HAP-1 (cell line): ENCODE data around the gene ZBTB46.
A peak's percentile ranks its signal among the peaks of the same experiment; 100 is the strongest.
"Not testable (repeated sequence)": the region's sequence is repeated elsewhere in the genome, so short reads cannot be mapped to it uniquely, and the experiment has no call there.

ENCODE experiments used
- DNase-seq, 2 experiments: peaks; one replicate each; pipeline ENCODE4 v3.0.0-alpha.2; 2016 to 2020; ENCODE audit warnings: low spot score in 2 of 2
- H3K27me3 ChIP-seq: fragments of 250-450 bp; sonication (Bioruptor Pico); 2 replicates; pipeline ENCODE4 v1.5.1; 2020; ENCODE audit warnings: low read depth, mild to moderate bottlenecking, moderate library complexity
- H3K36me3 ChIP-seq: fragments of 250-450 bp; sonication (Bioruptor Pico); replicated peaks from 2 replicates; pipeline ENCODE4 v1.5.1; 2020; ENCODE audit warnings: mild to moderate bottlenecking
- H3K4me1 ChIP-seq: fragments of 250-450 bp; sonication (Bioruptor Pico); 2 replicates; pipeline ENCODE4 v1.5.1; 2020; ENCODE audit warnings: mild to moderate bottlenecking
- H3K4me3 ChIP-seq: fragments of 250-450 bp; sonication (Bioruptor Pico); 2 replicates; pipeline ENCODE4 v1.5.1; 2020; ENCODE audit warnings: mild to moderate bottlenecking, moderate library complexity
- H3K9me3 ChIP-seq: fragments of 250-450 bp; sonication (Bioruptor Pico); 2 replicates; pipeline ENCODE4 v1.5.1; 2020; ENCODE audit warnings: mild to moderate bottlenecking, moderate library complexity
- in situ Hi-C: fragments of 300-500 bp; cut with MboI; formaldehyde crosslinking; loops from 3 replicates; pipeline ENCODE4 v1.14.3; 2020; ENCODE audit warnings: low sequenced_read_pairs, inconsistent platforms, mixed read lengths

Gene ZBTB46

DNA sequence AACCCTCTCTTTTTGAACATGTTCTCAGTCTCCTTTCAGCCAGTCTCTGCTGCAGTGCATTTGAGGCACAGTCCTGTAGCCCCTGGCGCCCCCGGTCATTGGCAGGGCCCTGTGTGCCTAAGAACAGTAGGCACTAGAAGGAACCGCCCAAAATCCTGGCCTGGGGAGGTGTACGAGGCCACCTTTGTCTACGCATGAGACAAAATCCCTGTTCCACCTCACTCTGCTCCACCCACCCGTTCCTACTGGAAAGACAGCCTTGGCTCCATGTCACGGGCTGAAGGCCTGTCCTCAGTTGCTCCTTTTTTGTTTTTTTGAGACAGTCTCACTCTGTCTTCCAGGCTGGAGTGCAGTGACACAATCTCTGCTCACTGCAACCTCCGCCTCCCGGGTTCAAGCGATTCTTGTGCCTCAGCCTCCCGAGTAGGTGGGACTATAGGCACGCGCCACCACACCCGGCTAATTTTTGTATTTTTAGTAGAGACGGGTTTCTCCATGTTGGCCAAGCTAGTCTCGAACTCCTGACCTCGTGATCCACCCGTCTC is 100.8 kb downstream of the ZBTB46 start:
- H3K27me3 ChIP-seq, H3K4me1 ChIP-seq, H3K4me3 ChIP-seq, DNase-seq, H3K9me3 ChIP-seq, in situ Hi-C loops: not testable (repeated sequence)
- H3K36me3 ChIP-seq = peaks cover 16% of the 10 kb centered on the region

DNA sequence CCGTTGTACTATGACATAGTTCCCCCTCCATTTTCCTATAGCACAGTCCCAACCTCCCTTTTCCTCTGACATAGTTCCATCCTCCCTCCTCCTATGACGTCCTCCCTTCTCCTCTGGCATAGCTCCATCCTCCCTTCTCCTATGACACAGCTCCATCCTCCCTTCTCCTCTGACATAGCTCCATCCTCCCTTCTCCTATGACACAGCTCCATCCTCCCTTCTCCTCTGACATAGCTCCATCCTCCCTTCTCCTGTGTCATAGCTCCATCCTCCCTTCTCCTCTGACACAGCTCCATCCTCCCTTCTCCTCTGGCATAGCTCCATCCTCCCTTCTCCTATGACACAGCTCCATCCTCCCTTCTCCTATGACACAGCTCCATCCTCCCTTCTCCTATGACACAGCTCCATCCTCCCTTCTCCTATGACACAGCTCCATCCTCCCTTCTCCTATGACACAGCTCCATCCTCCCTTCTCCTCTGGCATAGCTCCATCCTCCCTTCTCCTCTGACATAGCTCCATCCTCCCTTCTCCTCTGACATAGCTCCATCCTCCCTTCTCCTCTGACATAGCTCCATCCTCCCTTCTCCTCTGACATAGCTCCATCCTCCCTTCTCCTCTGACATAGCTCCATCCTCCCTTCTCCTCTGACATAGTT is 108.0 kb downstream of the ZBTB46 start:
- DNase-seq, H3K4me1 ChIP-seq, H3K27me3 ChIP-seq, H3K9me3 ChIP-seq, H3K4me3 ChIP-seq, in situ Hi-C loops: not testable (repeated sequence)
- H3K36me3 ChIP-seq = peaks cover 33% of the 10 kb centered on the region

DNA sequence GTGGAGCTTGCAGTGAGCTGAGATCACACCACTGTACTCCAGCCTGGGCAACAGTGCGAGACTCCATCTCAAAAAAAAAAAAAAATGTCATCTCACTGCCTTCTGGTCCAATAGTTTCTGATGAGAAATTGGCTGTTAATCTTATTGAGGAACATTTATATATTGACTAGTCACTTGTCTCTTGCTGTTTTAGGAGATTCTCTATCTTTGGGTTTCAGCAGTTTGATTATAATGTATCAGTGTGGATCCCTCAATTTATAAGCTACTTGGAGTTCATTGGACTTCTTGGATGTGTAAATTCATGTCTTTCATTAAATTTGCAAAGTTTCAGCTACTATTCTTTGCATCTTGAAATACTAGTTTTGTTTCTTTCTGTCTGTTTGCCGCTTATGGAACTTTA is 112.1 kb downstream of the ZBTB46 start:
- DNase-seq = no peak
- Histone ChIP-seq H3K36me3 (peaks cover 40% of the 10 kb centered on the region), H3K27me3 (no peaks in the 10 kb centered on the region), H3K9me3 (no peaks in the 10 kb centered on the region; the same call in none of the 2 replicates), H3K4me3 (no peak overlapping the region), H3K4me1 (no peaks in the 10 kb centered on the region)
- in situ Hi-C loops = no loop called here

DNA sequence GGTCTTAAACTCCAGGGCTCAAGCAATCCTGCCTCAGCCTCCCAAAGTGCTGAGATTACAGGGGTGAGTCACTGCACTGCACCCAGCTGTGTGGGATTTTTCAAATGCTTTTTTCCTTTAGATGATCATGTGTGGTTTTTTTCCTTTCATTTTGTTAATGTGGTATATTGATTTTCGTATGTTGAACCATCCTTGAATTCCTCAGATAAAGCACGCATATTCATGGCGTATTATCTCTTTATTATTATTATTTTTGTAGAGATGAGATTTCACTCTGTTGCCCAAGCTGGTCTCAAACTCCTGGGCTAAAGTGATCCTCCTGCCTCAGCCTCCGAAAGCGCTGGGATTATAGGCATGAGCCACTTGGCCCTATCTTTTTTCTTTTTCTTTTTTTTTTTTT is 116.2 kb downstream of the ZBTB46 start:
- DNase-seq = no peak
- Histone ChIP-seq H3K4me3 (no peak overlapping the region), H3K36me3 (peaks cover 57% of the 10 kb centered on the region), H3K9me3 (no peaks in the 10 kb centered on the region; the same call in none of the 2 replicates), H3K27me3 (no peaks in the 10 kb centered on the region), H3K4me1 (no peaks in the 10 kb centered on the region)
- in situ Hi-C loops = no loop called here

DNA sequence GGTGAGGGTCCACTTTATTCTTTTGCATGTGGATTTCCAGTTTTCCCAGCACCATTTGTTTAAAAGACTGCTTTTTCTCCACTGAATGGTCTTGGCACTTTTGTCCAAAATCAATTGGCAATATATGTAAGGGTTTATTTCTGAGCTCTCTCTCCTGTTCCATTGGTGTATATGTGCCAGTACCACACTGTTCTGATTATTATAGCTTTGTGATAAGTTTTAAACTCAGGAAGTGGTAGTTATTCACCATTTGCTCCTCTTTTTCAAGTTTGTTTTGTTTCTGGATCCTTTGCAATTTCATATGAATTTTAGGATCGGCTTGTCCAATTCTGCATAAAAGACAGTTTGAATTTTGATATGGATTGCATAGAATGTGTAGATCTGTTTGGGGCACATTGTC is 118.9 kb downstream of the ZBTB46 start:
- Histone ChIP-seq H3K27me3 (no peaks in the 10 kb centered on the region), H3K9me3 (no peaks in the 10 kb centered on the region; the same call in none of the 2 replicates), H3K36me3 (peaks cover 48% of the 10 kb centered on the region), H3K4me3 (no peak overlapping the region), H3K4me1 (no peaks in the 10 kb centered on the region; the same call in 1 of the 2 replicates)
- no peak for DNase-seq
- in situ Hi-C loops = no loop called here

DNA sequence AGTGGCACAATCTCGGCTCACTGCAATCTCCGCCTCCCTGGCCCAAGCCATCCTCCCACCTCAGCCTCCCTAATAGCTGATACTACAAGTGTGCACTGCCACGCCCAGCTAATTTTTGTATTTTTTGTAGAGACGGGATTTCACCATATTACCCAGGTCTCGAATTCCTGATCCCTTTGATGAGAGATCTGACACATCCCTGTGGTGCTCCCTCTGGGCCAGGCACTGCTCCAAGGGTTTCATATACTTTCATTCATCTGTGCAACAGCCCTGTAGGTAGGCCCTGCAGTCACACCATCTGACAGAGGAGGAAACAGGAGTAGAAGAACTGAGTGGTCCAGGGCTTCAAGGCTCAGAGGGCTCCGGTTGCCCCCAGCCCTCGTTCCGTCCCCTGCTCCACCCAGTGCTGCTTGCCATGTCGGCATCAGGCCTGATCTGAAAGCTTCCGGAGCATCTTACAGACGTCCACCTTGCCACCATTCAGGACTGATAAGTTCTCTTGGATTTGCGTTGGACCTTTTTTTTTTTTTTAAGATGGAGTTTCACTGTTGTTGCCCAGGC is 119.9 kb downstream of the ZBTB46 start:
- no peak for DNase-seq
- in situ Hi-C loops = no loop called here
- Histone ChIP-seq H3K36me3 (peaks cover 53% of the 10 kb centered on the region), H3K4me3 (no peak overlapping the region), H3K27me3 (no peaks in the 10 kb centered on the region), H3K4me1 (peaks cover 4% of the 10 kb centered on the region), H3K9me3 (no peaks in the 10 kb centered on the region; the same call in none of the 2 replicates)

DNA sequence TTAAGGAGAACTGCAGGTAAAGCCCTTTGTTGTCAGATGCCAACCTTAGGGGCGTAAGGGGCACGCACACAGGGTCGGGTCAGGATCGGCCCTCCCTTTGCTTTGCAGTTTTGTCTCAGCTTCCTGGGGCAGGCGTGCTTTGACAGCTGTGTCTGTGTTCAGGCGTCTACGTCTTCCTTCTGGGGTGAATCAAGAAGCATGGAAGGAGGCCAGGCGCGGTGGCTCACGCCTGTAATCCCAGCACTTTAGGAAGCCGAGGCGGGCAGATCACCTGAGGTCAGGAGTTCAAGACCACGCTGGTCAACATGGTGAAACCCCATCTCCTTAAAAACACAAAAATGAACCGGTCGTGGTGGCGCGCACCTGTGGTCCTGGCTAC is 121.9 kb downstream of the ZBTB46 start:
- Histone ChIP-seq H3K27me3 (no peaks in the 10 kb centered on the region), H3K9me3 (no peaks in the 10 kb centered on the region), H3K4me1 (peaks cover 4% of the 10 kb centered on the region), H3K36me3 (peaks cover 64% of the 10 kb centered on the region), H3K4me3 (peak overlapping the region; percentile 78)
- no peak for DNase-seq
- in situ Hi-C loops = no loop called here

DNA sequence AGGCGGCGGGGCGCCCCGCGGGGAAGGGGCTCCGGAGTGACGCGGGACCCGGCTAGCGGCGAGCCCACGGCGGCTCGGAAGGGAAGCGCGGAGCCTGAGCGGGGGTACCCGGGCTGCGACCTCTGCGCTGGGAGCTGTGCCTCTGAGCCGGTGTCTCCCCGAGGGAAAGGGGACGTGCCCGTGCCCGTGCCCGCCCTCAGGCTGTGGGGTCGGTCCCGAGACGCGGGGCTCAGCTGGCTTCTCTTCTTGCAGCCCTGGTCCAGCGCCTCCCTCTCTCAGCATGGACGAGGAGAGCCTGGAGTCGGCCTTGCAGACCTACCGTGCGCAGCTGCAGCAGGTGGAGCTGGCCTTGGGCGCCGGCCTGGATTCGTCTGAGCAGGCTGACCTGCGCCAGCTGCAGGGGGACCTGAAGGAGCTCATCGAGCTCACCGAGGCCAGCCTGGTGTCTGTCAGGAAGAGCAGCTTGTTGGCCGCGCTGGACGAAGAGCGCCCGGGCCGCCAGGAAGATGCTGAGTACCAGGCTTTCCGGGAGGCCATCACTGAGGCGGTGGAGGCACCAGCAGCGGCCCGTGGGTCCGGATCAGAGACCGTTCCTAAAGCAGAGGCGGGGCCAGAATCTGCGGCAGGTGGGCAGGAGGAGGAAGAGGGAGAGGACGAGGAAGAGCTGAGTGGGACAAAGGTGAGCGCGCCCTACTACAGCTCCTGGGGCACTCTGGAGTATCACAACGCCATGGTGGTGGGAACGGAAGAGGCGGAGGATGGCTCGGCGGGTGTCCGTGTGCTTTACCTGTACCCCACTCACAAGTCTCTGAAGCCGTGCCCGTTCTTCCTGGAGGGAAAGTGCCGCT is 122.5 kb downstream of the ZBTB46 start:
- H3K9me3 ChIP-seq = no peaks in the 10 kb centered on the region
- H3K4me3 ChIP-seq = peak overlapping the region; percentile 78
- H3K36me3 ChIP-seq = peaks cover 64% of the 10 kb centered on the region
- peak in 1 of 2 experiments; percentile 16 for DNase-seq
- peaks cover 4% of the 10 kb centered on the region for H3K4me1 ChIP-seq
- H3K27me3 ChIP-seq = no peaks in the 10 kb centered on the region
- in situ Hi-C loops = no loop called here

DNA sequence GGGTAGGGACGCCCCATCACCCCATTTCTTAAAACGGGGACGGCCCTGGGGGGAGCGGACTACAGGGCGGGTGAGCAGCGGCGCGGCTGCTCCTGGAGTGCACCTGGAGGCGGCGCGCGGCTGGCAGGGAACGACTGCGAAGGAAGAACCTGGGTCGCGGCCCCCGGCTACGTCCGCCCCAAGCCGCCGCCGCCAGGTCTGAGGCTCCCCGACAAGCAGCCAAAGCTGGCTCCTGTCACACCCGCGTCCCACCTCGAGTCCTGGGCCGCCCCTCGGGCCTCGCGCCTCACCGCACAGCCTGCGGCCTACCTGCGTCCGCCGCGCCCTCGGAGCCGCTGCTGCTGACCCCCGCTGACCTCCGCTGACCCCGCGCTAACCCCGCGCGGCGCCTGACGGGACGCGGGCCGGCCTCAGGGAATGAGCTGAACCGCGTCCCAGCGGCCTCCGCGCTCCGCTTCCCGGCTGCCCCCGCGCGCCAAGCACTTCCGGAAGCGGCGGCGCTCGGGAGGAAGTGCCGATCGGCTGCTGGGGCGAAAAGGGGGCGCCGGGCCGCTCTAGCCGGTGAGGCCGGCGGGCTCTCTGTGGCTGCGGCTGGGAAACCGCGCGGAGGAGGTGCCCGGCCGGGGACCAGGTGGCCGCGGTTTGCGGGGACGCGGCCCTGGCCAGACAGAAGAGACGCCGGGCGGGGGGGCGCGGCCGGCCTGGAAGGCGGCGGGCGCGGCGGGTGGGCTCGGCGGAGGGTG is 123.3 kb downstream of the ZBTB46 start, which contains the start of the genes ARFRP1 and ZGPAT:
Gene ARFRP1 (minus strand): TSS at position 419 of the 743 bp plus-strand sequence. CDS start 885 bp downstream, outside the sequence.
Gene ZGPAT (plus strand): TSS at position 482 of the 743 bp plus-strand sequence. CDS start 542 bp downstream, outside the sequence.
- no peaks in the 10 kb centered on the region for H3K9me3 ChIP-seq

DNA sequence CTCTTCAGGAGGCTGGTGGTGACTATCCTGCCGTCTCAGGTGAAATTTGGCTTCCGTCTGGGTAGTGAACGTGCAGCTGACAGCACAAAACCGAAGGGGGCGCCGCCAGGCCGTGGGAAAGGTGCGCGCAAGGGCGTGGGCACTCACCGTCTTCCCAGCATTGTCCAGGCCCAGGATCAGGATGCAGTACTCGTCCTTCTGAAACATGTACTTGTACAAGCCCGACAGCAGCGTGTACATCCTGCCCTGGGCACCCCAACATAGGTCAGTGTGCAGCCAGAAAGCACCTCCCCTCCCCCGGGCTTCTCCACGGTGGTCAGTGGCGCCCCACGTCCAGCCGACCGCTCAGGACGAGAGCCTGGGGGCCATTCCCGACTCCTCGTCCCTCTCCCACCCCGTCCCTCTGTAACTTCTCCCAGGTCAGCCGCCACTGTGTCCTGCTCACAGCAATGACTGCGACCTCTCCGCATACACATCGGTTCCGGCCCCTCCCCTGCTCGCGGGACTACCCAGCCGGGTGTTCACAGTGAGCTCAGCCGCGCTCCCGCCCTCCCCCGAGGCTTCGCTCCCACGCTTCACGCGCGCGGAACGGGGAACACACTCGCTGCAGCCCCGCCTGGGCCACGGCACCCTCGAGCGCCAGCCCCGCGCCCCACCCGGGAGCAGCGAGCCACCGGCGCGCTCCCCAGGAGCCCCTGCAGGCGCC is 124.1 kb downstream of the ZBTB46 start:
- peak overlapping the region; percentile 78 for H3K4me3 ChIP-seq
- H3K27me3 ChIP-seq = no peaks in the 10 kb centered on the region
- peak in 1 of 2 experiments; percentile 64 for DNase-seq
- in situ Hi-C loops = no loop called here
- peaks cover 57% of the 10 kb centered on the region for H3K36me3 ChIP-seq
- H3K4me1 ChIP-seq = peaks cover 4% of the 10 kb centered on the region
- no peaks in the 10 kb centered on the region for H3K9me3 ChIP-seq

More for the DNA sequence above, 123.3 kb downstream of the ZBTB46 start, which contains the start of the genes ARFRP1 and ZGPAT:
- Histone ChIP-seq H3K36me3 (peaks cover 64% of the 10 kb centered on the region), H3K4me3 (peak within 1 kb of the TSS; percentile 78), H3K27me3 (no peaks in the 10 kb centered on the region), H3K4me1 (peaks cover 4% of the 10 kb centered on the region)
- DNase-seq = peak; percentile 73 to 86
- in situ Hi-C loops = no loop called here

DNA sequence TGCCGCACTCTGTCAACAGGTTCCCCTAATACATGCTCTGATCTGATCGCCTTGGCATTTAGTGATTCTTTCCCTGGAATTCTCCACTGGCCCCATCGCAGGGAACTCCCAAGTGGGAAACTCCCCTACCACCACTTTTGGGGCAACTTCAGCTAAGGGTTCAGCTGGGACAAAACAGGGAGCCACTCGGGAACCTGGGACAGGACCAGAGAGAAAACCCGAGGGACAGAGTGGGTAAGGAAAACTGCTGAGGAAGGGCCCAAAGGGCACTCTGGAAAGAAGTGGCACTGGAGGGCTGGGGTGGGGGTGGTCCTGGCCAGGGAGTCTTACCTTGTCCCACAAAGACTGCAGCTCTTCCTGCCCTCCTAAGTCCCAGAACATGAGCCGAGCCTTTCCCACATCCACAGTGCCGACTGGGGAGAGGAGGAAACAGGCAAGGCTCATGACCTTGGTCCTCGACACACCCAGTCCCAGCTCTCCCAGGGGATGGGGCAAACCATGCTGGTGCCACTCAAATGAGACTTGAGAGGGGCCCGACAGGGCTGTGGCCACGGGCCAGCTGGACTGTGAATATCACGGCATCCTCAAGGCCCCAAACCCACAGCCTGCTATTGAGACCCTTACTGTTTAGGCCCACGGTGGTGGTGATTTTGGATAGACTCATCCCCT is 124.9 kb downstream of the ZBTB46 start:
- H3K4me1 ChIP-seq = peaks cover 4% of the 10 kb centered on the region
- in situ Hi-C loops = no loop called here
- H3K9me3 ChIP-seq = no peaks in the 10 kb centered on the region
- DNase-seq = no peak
- H3K27me3 ChIP-seq = no peaks in the 10 kb centered on the region
- peak overlapping the region; percentile 78 for H3K4me3 ChIP-seq
- peaks cover 48% of the 10 kb centered on the region for H3K36me3 ChIP-seq
